Measurements from ENCODE around the gene PCDHA11.
"Not testable (repeated sequence)": the region's sequence is repeated elsewhere in the genome, so short reads cannot be mapped to it uniquely, and the experiment has no call there.

Gene PCDHA11

DNA sequence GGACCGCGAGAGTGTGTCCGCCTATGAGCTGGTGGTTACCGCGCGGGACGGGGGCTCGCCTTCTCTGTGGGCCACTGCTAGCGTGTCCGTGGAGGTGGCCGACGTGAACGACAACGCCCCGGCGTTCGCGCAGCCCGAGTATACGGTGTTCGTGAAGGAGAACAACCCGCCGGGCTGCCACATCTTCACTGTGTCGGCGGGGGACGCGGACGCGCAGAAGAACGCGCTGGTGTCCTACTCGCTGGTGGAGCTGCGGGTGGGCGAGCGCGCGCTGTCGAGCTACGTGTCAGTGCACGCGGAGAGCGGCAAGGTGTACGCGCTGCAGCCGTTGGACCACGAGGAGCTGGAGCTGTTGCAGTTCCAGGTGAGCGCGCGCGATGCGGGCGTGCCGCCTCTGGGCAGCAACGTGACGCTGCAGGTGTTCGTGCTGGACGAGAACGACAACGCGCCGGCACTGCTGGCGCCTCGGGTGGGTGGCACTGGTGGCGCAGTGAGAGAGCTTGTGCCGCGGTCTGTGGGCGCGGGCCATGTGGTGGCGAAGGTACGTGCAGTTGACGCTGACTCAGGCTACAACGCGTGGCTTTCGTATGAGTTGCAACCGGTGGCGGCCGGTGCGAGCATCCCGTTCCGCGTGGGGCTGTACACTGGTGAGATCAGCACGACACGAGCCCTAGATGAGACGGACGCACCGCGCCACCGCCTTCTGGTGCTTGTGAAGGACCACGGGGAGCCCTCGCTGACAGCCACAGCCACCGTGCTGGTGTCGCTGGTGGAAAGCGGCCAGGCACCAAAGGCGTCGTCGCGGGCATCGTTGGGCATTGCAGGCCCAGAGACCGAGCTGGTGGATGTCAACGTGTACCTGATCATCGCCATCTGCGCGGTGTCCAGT, 32.9 kb upstream of the PCDHA11 start:
- no peak for ATAC-seq (replicated peaks; ENCODE audit: extremely low read depth, poor library complexity, severe bottlenecking)
- Mint-ChIP-seq H3K27ac (ENCODE audit: low read depth) (no peak overlapping the region), H3K4me1 (no peaks in the 10 kb centered on the region), H3K27me3 (peaks cover 37% of the 10 kb centered on the region), H3K9me3 (no peaks in the 10 kb centered on the region), H3K36me3 (ENCODE audit: insufficient read depth) (peaks cover 3% of the 10 kb centered on the region), H3K4me3 (no peak overlapping the region)
- DNase-seq (ENCODE audit: low spot score in 2 of 2): no peak

DNA sequence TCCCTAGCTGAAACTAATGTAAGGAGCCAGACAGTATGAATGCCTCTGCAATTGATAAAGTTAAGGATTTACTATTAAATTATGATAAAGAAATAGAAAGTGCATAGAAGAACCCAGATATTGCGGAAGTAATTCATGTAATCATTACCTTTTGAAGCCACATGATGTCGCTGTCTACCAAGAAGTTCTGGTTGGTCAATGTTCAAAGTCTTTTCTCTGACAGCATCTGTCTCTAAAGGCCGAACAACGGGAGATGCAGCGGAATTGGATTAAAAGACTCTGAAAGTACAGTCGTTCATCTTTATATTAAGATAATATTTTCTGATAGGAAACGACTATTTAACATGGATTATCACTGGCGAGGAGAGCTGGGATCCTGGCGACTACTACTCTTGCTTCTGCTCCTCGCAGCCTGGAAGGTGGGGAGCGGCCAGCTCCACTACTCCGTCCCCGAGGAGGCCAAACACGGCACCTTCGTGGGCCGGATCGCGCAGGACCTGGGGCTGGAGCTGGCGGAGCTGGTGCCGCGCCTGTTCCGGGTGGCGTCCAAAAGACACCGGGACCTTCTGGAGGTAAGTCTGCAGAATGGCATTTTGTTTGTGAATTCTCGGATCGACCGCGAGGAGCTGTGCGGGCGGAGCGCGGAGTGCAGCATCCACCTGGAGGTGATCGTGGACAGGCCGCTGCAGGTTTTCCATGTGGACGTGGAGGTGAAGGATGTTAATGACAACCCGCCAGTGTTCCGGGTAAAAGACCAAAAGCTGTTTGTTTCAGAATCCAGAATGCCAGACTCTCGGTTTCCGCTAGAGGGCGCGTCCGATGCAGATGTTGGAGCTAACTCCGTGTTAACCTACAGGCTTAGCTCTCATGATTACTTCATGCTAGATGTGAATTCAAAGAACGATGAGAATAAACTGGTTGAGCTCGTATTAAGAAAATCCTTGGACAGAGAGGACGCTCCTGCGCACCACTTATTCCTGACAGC, 27.5 kb upstream of the PCDHA11 start, which contains the start of gene PCDHA8:
Gene PCDHA8, plus strand, starts transcription at position 210 of the 985 bp plus-strand sequence. Its CDS starts 135 bp downstream, at position 345.
- Mint-ChIP-seq H3K4me1 (no peaks in the 10 kb centered on the region), H3K27ac (ENCODE audit: low read depth) (no peak within 1 kb of the TSS), H3K4me3 (no peak within 1 kb of the TSS), H3K9me3 (no peaks in the 10 kb centered on the region), H3K27me3 (peaks cover 24% of the 10 kb centered on the region), H3K36me3 (ENCODE audit: insufficient read depth) (no peaks in the 10 kb centered on the region)
- no peak for ATAC-seq (replicated peaks; ENCODE audit: extremely low read depth, poor library complexity, severe bottlenecking)
- no peak for DNase-seq (ENCODE audit: low spot score in 2 of 2)

DNA sequence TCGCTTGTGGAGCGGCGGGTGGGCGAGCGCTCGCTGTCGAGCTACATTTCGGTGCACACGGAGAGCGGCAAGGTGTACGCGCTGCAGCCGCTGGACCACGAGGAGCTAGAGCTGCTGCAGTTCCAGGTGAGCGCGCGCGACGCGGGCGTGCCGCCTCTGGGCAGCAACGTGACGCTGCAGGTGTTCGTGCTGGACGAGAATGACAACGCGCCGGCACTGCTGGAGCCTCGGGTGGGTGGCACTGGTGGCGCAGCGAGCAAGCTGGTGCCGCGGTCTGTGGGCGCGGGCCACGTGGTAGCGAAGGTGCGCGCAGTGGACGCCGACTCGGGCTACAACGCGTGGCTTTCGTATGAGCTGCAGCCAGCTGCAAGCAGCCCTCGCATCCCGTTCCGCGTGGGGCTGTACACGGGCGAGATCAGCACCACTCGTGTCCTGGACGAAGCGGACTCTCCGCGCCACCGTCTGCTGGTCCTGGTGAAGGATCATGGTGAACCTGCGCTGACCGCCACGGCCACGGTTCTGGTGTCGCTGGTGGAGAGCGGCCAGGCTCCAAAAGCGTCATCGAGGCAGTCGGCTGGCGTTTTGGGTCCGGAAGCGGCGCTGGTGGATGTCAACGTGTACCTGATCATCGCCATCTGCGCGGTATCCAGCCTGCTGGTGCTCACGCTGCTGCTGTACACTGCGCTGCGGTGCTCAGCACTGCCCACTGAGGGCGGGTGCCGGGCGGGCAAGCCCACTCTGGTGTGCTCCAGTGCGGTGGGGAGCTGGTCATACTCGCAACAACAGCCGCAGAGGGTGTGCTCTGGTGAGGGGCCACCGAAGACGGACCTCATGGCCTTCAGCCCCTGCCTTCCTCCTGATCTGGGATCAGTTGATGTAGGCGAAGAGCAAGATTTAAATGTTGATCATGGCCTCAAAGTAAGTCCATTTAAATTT, 25.7 kb upstream of the PCDHA11 start:
- Mint-ChIP-seq H3K4me1 (no peaks in the 10 kb centered on the region), H3K27me3 (peaks cover 38% of the 10 kb centered on the region), H3K9me3 (peaks cover 6% of the 10 kb centered on the region), H3K36me3 (ENCODE audit: insufficient read depth) (no peaks in the 10 kb centered on the region), H3K27ac (ENCODE audit: low read depth) (no peak overlapping the region), H3K4me3 (no peak overlapping the region)
- ATAC-seq (replicated peaks; ENCODE audit: extremely low read depth, poor library complexity, severe bottlenecking): no peak
- no peak for DNase-seq (ENCODE audit: low spot score in 2 of 2)

DNA sequence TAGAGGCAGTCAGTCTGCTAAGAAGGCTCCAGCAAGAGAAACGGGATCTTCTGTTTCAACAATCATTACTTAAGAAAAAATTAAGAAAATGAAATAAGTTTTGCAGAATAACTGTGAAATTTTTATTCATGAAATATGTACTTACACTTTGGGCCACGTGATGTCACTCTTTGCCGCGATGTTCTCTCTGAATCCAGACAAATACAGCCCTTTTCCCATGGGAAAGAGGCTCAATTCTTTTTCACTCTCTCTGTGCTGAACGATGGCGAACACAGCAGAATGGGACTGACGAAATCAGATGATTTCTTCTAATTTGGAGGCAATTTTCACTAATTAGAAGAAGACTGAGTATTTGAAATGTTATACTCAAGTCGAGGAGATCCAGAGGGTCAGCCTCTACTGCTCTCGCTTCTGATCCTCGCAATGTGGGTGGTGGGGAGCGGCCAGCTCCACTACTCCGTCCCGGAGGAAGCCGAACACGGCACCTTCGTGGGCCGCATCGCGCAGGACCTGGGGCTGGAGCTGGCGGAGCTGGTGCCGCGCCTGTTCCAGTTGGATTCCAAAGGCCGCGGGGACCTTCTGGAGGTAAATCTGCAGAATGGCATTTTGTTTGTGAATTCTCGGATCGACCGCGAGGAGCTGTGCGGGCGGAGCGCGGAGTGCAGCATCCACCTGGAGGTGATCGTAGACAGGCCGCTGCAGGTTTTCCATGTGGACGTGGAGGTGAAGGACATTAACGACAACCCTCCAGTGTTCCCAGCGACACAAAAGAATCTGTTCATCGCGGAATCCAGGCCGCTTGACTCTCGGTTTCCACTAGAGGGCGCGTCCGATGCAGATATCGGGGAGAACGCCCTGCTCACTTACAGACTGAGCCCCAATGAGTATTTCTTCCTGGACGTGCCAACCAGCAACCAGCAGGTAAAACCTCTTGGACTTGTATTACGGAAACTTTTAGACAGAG, 20.3 kb upstream of the PCDHA11 start, which contains the start of gene PCDHA9:
Gene PCDHA9, plus strand, starts transcription at position 244 of the 964 bp plus-strand sequence. Its CDS starts 114 bp downstream, at position 358.
- not testable (repeated sequence) for H3K27ac Mint-ChIP-seq (ENCODE audit: low read depth); ATAC-seq (replicated peaks; ENCODE audit: extremely low read depth, poor library complexity, severe bottlenecking); H3K9me3 Mint-ChIP-seq; H3K4me3 Mint-ChIP-seq; H3K4me1 Mint-ChIP-seq; DNase-seq (ENCODE audit: low spot score in 2 of 2); H3K36me3 Mint-ChIP-seq (ENCODE audit: insufficient read depth)
- peaks cover 33% of the 10 kb centered on the region for H3K27me3 Mint-ChIP-seq

DNA sequence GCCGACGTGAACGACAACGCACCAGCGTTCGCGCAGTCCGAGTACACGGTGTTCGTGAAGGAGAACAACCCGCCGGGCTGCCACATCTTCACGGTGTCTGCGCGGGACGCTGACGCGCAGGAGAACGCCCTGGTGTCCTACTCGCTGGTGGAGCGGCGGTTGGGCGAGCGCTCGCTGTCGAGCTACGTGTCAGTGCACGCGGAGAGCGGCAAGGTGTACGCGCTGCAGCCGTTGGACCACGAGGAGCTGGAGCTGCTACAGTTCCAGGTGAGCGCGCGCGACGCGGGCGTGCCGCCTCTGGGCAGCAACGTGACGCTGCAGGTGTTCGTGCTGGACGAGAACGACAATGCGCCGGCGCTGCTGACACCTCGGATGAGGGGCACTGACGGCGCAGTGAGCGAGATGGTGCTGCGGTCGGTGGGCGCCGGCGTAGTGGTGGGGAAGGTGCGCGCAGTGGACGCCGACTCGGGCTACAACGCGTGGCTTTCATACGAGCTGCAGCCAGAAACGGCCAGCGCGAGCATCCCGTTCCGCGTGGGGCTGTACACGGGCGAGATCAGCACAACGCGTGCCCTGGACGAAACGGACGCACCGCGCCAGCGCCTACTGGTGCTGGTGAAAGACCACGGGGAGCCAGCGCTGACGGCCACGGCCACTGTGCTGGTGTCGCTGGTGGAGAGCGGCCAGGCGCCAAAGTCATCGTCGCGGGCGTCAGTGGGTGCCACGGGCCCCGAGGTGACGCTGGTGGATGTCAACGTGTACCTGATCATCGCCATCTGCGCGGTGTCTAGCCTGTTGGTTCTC, 18.7 kb upstream of the PCDHA11 start:
- ATAC-seq (replicated peaks; ENCODE audit: extremely low read depth, poor library complexity, severe bottlenecking); H3K9me3 Mint-ChIP-seq; DNase-seq (ENCODE audit: low spot score in 2 of 2); H3K36me3 Mint-ChIP-seq (ENCODE audit: insufficient read depth); H3K4me1 Mint-ChIP-seq; H3K4me3 Mint-ChIP-seq; H3K27ac Mint-ChIP-seq (ENCODE audit: low read depth): not testable (repeated sequence)
- peaks cover 38% of the 10 kb centered on the region for H3K27me3 Mint-ChIP-seq

DNA sequence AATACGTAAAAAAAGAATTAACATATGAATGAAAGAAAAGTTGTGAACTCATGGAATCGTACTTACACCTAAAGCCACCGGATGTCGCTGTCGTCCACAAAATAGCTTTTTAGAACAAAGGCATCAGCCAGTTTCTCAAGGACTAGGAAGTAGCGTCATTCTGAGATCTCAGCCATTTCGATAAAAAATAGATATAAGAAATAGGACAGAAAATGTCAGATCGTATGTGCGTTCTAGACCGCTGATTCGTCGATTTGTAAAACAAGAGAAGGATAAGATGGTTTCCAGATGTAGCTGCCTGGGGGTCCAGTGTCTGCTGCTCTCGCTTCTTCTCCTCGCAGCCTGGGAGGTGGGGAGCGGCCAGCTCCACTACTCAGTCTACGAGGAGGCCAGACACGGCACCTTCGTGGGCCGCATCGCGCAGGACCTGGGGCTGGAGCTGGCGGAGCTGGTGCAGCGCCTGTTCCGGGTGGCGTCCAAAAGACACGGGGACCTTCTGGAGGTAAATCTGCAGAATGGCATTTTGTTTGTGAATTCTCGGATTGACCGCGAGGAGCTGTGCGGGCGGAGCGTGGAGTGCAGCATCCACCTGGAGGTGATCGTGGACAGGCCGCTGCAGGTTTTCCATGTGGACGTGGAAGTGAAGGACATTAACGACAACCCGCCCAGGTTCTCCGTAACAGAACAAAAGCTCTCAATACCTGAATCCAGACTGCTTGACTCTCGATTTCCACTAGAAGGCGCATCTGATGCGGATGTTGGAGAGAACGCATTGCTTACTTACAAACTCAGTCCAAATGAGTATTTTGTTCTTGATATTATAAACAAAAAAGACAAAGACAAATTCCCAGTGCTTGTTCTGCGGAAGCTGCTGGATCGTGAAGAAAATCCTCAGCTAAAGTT, 12.7 kb upstream of the PCDHA11 start, which contains the start of gene PCDHA10:
Gene PCDHA10, plus strand, starts transcription at position 126 of the 903 bp plus-strand sequence. Its CDS starts 152 bp downstream, at position 278.
- peaks cover 13% of the 10 kb centered on the region for H3K9me3 Mint-ChIP-seq
- DNase-seq (ENCODE audit: low spot score in 2 of 2) (no peak), ATAC-seq (replicated peaks; ENCODE audit: extremely low read depth, poor library complexity, severe bottlenecking) (no peak)
- H3K36me3 Mint-ChIP-seq (ENCODE audit: insufficient read depth): no peaks in the 10 kb centered on the region
- peaks cover 13% of the 10 kb centered on the region for H3K27me3 Mint-ChIP-seq
- H3K4me3 Mint-ChIP-seq: no peak within 1 kb of the TSS
- no peaks in the 10 kb centered on the region for H3K4me1 Mint-ChIP-seq
- H3K27ac Mint-ChIP-seq (ENCODE audit: low read depth): no peak within 1 kb of the TSS

DNA sequence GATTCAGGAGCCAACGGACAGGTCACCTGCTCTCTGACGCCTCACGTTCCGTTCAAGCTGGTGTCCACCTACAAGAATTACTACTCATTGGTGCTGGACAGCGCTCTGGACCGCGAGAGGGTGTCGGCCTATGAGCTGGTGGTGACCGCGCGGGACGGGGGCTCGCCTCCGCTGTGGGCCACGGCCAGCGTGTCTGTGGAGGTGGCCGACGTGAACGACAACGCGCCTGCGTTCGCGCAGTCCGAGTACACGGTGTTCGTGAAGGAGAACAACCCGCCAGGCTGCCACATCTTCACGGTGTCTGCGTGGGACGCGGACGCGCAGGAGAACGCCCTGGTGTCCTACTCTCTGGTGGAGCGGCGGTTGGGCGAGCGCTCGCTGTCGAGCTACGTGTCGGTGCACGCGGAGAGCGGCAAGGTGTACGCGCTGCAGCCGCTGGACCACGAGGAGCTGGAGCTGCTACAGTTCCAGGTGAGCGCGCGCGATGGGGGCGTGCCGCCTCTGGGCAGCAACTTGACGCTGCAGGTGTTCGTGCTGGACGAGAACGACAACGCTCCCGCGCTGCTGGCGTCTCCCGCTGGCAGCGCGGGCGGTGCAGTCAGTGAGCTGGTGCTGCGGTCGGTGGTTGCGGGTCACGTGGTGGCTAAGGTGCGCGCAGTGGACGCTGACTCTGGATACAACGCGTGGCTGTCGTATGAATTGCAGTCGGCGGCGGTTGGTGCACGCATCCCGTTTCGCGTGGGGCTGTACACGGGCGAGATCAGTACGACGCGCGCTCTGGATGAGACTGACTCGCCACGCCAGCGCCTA, 11.4 kb upstream of the PCDHA11 start:
- Mint-ChIP-seq H3K4me1 (no peaks in the 10 kb centered on the region), H3K27ac (ENCODE audit: low read depth) (no peak overlapping the region), H3K4me3 (no peak overlapping the region), H3K9me3 (peaks cover 13% of the 10 kb centered on the region), H3K36me3 (ENCODE audit: insufficient read depth) (no peaks in the 10 kb centered on the region), H3K27me3 (peaks cover 13% of the 10 kb centered on the region)
- ATAC-seq (replicated peaks; ENCODE audit: extremely low read depth, poor library complexity, severe bottlenecking): no peak
- no peak for DNase-seq (ENCODE audit: low spot score in 2 of 2)

DNA sequence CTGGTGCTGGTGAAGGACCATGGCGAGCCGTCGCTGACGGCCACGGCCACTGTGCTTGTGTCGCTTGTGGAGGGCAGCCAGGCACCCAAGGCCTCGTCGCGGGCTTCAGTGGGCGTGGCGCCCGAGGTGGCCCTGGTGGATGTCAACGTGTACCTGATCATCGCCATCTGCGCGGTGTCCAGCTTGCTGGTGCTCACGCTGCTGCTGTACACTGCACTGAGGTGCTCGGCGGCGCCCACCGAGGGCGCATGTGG, 10.8 kb upstream of the PCDHA11 start:
- Mint-ChIP-seq H3K27ac (ENCODE audit: low read depth) (no peak overlapping the region), H3K9me3 (peaks cover 13% of the 10 kb centered on the region), H3K36me3 (ENCODE audit: insufficient read depth) (no peaks in the 10 kb centered on the region), H3K27me3 (peaks cover 9% of the 10 kb centered on the region), H3K4me1 (no peaks in the 10 kb centered on the region), H3K4me3 (no peak overlapping the region)
- ATAC-seq (replicated peaks; ENCODE audit: extremely low read depth, poor library complexity, severe bottlenecking) (no peak), DNase-seq (ENCODE audit: low spot score in 2 of 2) (no peak)

DNA sequence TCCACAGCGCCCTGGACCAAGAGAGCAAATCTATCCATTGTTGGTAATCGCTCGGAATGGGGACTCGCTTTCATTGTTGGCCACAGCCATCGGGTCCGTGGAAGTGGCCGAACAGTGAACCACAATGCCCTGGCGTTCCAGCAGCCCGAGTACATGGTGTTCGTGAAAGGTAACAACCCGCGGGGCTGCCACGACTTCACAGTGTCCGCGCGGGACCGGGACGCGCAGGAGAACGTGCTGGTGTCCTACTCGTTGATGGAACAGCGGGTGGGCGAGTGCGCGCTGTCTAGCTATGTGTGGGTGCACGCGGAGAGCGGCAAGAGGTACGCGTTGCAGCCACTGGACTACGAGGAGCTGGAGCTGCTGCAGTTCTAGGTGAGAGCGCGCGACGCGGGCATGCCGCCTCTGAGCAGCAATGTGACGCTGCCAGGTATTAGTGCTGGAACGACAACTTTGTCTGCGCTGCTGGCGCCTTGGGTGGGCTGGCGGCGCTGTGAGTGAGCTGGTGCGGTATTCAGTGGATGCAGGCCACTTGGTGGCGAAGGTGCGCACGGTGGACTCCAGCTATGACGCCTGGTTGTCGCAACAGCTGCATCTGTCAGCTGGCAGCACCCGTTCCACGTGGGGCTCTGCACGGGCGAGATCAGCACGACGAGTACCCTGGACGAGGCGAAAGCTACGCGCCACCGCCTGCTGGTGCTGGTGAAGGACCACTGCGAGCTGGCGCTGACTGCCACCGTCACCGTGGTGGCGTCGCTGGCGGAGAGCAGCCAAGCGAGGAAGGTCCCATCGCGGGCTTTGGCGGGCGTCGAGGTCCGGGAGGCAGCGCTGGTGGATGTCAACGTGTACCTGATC, 6.1 kb upstream of the PCDHA11 start:
- DNase-seq (ENCODE audit: low spot score in 2 of 2): no peak
- no peaks in the 10 kb centered on the region for H3K4me1 Mint-ChIP-seq
- no peak overlapping the region for H3K4me3 Mint-ChIP-seq
- H3K9me3 Mint-ChIP-seq: peaks cover 5% of the 10 kb centered on the region
- H3K27me3 Mint-ChIP-seq: peaks cover 10% of the 10 kb centered on the region
- ATAC-seq (replicated peaks; ENCODE audit: extremely low read depth, poor library complexity, severe bottlenecking): no peak
- H3K27ac Mint-ChIP-seq (ENCODE audit: low read depth): no peak overlapping the region
- H3K36me3 Mint-ChIP-seq (ENCODE audit: insufficient read depth): peaks cover 2% of the 10 kb centered on the region
